Ovary (tissue), 3 donors: ENCODE data around the gene NCKIPSD.

Experiments
- CTCF ChIP-seq, 3 donors: fragments of 450-650 bp in 2 of 3; fragments of 200-600 bp in 1 of 3; IDR thresholded peaks; one replicate each; pipeline versions ENCODE4 v1.5.1 to v1.8.0; 2016 to 2022; ENCODE audit warnings: antibody characterized with exemption in 3 of 3, mild to moderate bottlenecking in 1 of 3
- EP300 ChIP-seq: sonication (generic); formaldehyde crosslinking; IDR thresholded peaks from one replicate; pipeline ENCODE4 v1.6.1; 2017; ENCODE audit warnings: antibody characterized with exemption
- POLR2A ChIP-seq: fragments of 450-650 bp; IDR thresholded peaks from one replicate; pipeline ENCODE4 v1.6.1; 2017; ENCODE audit warnings: antibody characterized with exemption, mild to moderate bottlenecking, moderate library complexity
- donor health status: DM: no; HTN: no; CAD: no.

GRCh38 chr3:48664313-48664644 is 21.4 kb downstream of the NCKIPSD start:
- TF ChIP-seq EP300 (no peak), CTCF (IDR thresholded peaks at IDR 0.05) (no peak), POLR2A (no peak)
